ENCODE measurements around the gene IQGAP2. TPM values are rescaled to one million over a fixed set of nuclear protein-coding genes. Genes with fewer than 3 reads are reported as not detected.

Gene IQGAP2, protein sequence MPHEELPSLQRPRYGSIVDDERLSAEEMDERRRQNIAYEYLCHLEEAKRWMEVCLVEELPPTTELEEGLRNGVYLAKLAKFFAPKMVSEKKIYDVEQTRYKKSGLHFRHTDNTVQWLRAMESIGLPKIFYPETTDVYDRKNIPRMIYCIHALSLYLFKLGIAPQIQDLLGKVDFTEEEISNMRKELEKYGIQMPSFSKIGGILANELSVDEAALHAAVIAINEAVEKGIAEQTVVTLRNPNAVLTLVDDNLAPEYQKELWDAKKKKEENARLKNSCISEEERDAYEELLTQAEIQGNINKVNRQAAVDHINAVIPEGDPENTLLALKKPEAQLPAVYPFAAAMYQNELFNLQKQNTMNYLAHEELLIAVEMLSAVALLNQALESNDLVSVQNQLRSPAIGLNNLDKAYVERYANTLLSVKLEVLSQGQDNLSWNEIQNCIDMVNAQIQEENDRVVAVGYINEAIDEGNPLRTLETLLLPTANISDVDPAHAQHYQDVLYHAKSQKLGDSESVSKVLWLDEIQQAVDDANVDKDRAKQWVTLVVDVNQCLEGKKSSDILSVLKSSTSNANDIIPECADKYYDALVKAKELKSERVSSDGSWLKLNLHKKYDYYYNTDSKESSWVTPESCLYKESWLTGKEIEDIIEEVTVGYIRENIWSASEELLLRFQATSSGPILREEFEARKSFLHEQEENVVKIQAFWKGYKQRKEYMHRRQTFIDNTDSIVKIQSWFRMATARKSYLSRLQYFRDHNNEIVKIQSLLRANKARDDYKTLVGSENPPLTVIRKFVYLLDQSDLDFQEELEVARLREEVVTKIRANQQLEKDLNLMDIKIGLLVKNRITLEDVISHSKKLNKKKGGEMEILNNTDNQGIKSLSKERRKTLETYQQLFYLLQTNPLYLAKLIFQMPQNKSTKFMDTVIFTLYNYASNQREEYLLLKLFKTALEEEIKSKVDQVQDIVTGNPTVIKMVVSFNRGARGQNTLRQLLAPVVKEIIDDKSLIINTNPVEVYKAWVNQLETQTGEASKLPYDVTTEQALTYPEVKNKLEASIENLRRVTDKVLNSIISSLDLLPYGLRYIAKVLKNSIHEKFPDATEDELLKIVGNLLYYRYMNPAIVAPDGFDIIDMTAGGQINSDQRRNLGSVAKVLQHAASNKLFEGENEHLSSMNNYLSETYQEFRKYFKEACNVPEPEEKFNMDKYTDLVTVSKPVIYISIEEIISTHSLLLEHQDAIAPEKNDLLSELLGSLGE (N-terminal part only)
- total RNA-seq (ENCODE audit: unreplicated experiment): 1.4 TPM
- long read RNA-seq, partial matches to known transcripts: 3 of 4 reads
- long read RNA-seq, other reads (novel, unspliced or antisense): 1 of 4 reads

GRCh38 chr5:76402886-76403765 is at the start of gene IQGAP2:
IQGAP2 (plus strand) TSS chr5:76403285; CDS start chr5:76403546, 261 bp downstream.
- Mint-ChIP-seq H3K9me3 (ENCODE audit: unreplicated experiment) (peaks cover 3% of the 10 kb centered on the region), H3K4me3 (ENCODE audit: unreplicated experiment) (peak within 1 kb of the TSS; percentile 94), H3K27ac (ENCODE audit: unreplicated experiment) (peak within 1 kb of the TSS; percentile 30), H3K4me1 (ENCODE audit: low read depth, unreplicated experiment) (no peaks in the 10 kb centered on the region), H3K27me3 (ENCODE audit: unreplicated experiment) (peaks cover 5% of the 10 kb centered on the region), H3K36me3 (ENCODE audit: unreplicated experiment) (no peaks in the 10 kb centered on the region)
- TF ChIP-seq, protein P1, sequence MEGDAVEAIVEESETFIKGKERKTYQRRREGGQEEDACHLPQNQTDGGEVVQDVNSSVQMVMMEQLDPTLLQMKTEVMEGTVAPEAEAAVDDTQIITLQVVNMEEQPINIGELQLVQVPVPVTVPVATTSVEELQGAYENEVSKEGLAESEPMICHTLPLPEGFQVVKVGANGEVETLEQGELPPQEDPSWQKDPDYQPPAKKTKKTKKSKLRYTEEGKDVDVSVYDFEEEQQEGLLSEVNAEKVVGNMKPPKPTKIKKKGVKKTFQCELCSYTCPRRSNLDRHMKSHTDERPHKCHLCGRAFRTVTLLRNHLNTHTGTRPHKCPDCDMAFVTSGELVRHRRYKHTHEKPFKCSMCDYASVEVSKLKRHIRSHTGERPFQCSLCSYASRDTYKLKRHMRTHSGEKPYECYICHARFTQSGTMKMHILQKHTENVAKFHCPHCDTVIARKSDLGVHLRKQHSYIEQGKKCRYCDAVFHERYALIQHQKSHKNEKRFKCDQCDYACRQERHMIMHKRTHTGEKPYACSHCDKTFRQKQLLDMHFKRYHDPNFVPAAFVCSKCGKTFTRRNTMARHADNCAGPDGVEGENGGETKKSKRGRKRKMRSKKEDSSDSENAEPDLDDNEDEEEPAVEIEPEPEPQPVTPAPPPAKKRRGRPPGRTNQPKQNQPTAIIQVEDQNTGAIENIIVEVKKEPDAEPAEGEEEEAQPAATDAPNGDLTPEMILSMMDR (IDR thresholded peaks at IDR 0.05; ENCODE audit: partially characterized antibody, unreplicated experiment): peak; percentile 81
- DNase-seq: peak; percentile 82

GRCh38 chr5:76356887-76357286 is 46.2 kb upstream of the IQGAP2 start:
- H3K9me3 Mint-ChIP-seq (ENCODE audit: unreplicated experiment): peaks cover 1% of the 10 kb centered on the region
- H3K27ac Mint-ChIP-seq (ENCODE audit: unreplicated experiment): no peak overlapping the region
- no peak for DNase-seq
- no peaks in the 10 kb centered on the region for H3K36me3 Mint-ChIP-seq (ENCODE audit: unreplicated experiment)
- H3K4me1 Mint-ChIP-seq (ENCODE audit: low read depth, unreplicated experiment): no peaks in the 10 kb centered on the region
- TF ChIP-seq, protein P1 (IDR thresholded peaks at IDR 0.05; ENCODE audit: partially characterized antibody, unreplicated experiment): no peak
- H3K4me3 Mint-ChIP-seq (ENCODE audit: unreplicated experiment): no peak overlapping the region
- no peaks in the 10 kb centered on the region for H3K27me3 Mint-ChIP-seq (ENCODE audit: unreplicated experiment)

- H3K27me3 Mint-ChIP-seq (ENCODE audit: unreplicated experiment): peaks cover 3% of the 10 kb centered on the region
- DNase-seq: peak; percentile 39
- H3K4me1 Mint-ChIP-seq (ENCODE audit: low read depth, unreplicated experiment): peaks cover 5% of the 10 kb centered on the region
- H3K36me3 Mint-ChIP-seq (ENCODE audit: unreplicated experiment): no peaks in the 10 kb centered on the region
- no peak overlapping the region for H3K27ac Mint-ChIP-seq (ENCODE audit: unreplicated experiment)
- no peak overlapping the region for H3K4me3 Mint-ChIP-seq (ENCODE audit: unreplicated experiment)
- TF ChIP-seq, protein P1 (IDR thresholded peaks at IDR 0.05; ENCODE audit: partially characterized antibody, unreplicated experiment): no peak
- H3K9me3 Mint-ChIP-seq (ENCODE audit: unreplicated experiment): no peaks in the 10 kb centered on the region
Measured at GRCh38 chr5:76363352-76364225, 39.5 kb upstream of the IQGAP2 start.

DNA sequence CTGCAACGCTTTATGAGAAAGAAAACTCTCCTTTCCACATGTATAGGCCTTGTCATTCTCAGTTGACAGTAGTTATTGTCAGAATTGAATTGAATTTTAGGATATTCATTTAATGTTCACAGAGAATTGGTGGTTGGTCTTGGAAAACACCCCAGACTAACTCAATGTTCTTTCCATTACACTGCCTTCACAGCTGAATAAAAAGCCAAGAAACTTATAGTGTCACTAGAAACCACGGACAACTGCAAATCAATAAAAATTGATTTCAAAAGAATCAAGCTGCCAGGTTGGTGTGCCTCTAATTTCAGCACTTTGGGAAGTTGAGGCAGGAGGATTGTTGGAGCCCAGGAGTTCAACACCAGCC is 38.9 kb upstream of the IQGAP2 start:
- H3K27me3 Mint-ChIP-seq (ENCODE audit: unreplicated experiment): peaks cover 3% of the 10 kb centered on the region
- DNase-seq: no peak
- no peak overlapping the region for H3K27ac Mint-ChIP-seq (ENCODE audit: unreplicated experiment)
- H3K9me3 Mint-ChIP-seq (ENCODE audit: unreplicated experiment): no peaks in the 10 kb centered on the region
- H3K4me3 Mint-ChIP-seq (ENCODE audit: unreplicated experiment): no peak overlapping the region
- H3K36me3 Mint-ChIP-seq (ENCODE audit: unreplicated experiment): no peaks in the 10 kb centered on the region
- H3K4me1 Mint-ChIP-seq (ENCODE audit: low read depth, unreplicated experiment): peaks cover 5% of the 10 kb centered on the region
- TF ChIP-seq, protein P1 (IDR thresholded peaks at IDR 0.05; ENCODE audit: partially characterized antibody, unreplicated experiment): no peak
